Breast epithelium (tissue), 4 donors: ENCODE measurements around the gene IL1R1. TPM values are rescaled to one million over a fixed set of nuclear protein-coding genes. Genes with fewer than 3 reads are reported as not detected.
"Not testable (repeated sequence)": the region's sequence is repeated elsewhere in the genome, so short reads cannot be mapped to it uniquely, and the experiment has no call there.

ENCODE experiments used
- DNase-seq, 2 donors: peaks; one replicate each; pipeline ENCODE4 v3.0.0-alpha.2; 2019; ENCODE audit warnings: low spot score in 2 of 2
- H3K27ac ChIP-seq, 2 donors: fragments of 200-600 bp; sonication (generic) in 1 of 2; one replicate each; pipeline ENCODE4 v1.5.1; 2016 to 2019; ENCODE audit warnings: mild to moderate bottlenecking in 1 of 2
- H3K27me3 ChIP-seq, 2 donors: fragments of 200-600 bp; sonication (generic) in 1 of 2; one replicate each; pipeline versions ENCODE4 v1.5.1 to v1.6.0; 2017 to 2019; ENCODE audit warnings: control low read depth in 1 of 2, mild to moderate bottlenecking in 1 of 2
- H3K36me3 ChIP-seq: fragments of 200-600 bp; one replicate; pipeline ENCODE4 v1.5.1; 2019
- H3K4me1 ChIP-seq, 2 donors: fragments of 200-600 bp; sonication (generic); one replicate each; pipeline ENCODE4 v1.5.1; 2016 to 2019; ENCODE audit warnings: control low read depth in 1 of 2
- H3K4me3 ChIP-seq, 3 donors: fragments of 200-600 bp; sonication (generic); 1 replicate in 2 of 3; 2 replicates in 1 of 3; pipeline ENCODE4 v1.5.1; 2016 to 2019; ENCODE audit warnings: mild to moderate bottlenecking in 3 of 3, moderate library complexity in 2 of 3
- H3K9me3 ChIP-seq, 2 donors: fragments of 200-600 bp; sonication (generic) in 1 of 2; one replicate each; pipeline ENCODE4 v1.5.1; 2016 to 2019; ENCODE audit warnings: control low read depth in 1 of 2
- CTCF ChIP-seq, 3 donors: fragments of 450-650 bp; IDR thresholded peaks; one replicate each; pipeline ENCODE4 v1.5.1; 2016 to 2017; ENCODE audit warnings: antibody characterized with exemption in 3 of 3, mild to moderate bottlenecking in 3 of 3, moderate library complexity in 3 of 3
- POLR2A ChIP-seq: fragments of 450-650 bp; IDR thresholded peaks from one replicate; pipeline ENCODE4 v1.6.1; 2016; ENCODE audit warnings: antibody characterized with exemption, mild to moderate bottlenecking, moderate library complexity
- POLR2AphosphoS5 ChIP-seq, 3 donors: sonication (generic); formaldehyde crosslinking; IDR thresholded peaks; one replicate each; pipeline ENCODE4 v1.6.1; 2017; ENCODE audit warnings: antibody characterized with exemption in 3 of 3
- intact Hi-C: fragments of 100-400 bp; cut with DNase I; formaldehyde crosslinking; loops from one replicate; pipeline ENCODE4 v1.15.1; 2023; ENCODE audit warnings: low total_unique reads
- total RNA-seq, 3 donors: library from RNA; depleted of rRNA; stranded (reverse); fragments of >200 nt; gene quantifications; one replicate each; pipeline ENCODE4 v1.1.0, GENCODE V29; 2016

IL1R1 gene
- total RNA-seq, 3 donors from 2014 or later: 127 to 206 (median 136) TPM

- H3K36me3 ChIP-seq: no peaks in the 10 kb centered on the region
- H3K9me3 ChIP-seq: no peaks in the 10 kb centered on the region
- no peak overlapping the region for H3K4me3 ChIP-seq
- no peak overlapping the region for H3K27ac ChIP-seq
- no peak for TF ChIP-seq CTCF (IDR thresholded peaks at IDR 0.05)
- TF ChIP-seq POLR2AphosphoS5 (IDR thresholded peaks at IDR 0.05): no peak
- no peak for TF ChIP-seq POLR2A
- intact Hi-C loops: no loop called here
- no peaks in the 10 kb centered on the region for H3K27me3 ChIP-seq
- no peak for DNase-seq
- H3K4me1 ChIP-seq: no peaks in the 10 kb centered on the region
These were observed 23.3 kb upstream of the IL1R1 start for GRCh38 chr2:102119255-102119654.

DNA sequence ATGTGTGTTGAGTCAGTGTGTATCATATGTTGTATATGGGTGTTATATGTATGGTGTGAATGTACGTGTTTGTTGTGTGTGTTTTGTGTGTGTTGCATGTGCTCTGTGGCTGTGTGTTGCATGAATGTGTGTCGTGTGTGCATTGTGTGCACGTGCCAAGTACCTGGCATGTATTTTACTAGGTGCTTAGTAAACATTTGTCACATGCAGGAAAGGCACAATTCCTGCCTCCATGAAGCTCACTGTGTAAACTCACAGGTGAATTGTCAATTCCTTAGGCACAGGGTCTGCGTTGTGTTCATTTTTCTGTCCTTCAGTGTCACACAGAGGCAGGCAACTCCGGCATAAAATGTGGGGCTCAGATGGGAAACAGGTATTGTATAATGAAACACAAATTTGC is 22.3 kb upstream of the IL1R1 start:
- TF ChIP-seq POLR2A: no peak
- no peak for TF ChIP-seq POLR2AphosphoS5 (IDR thresholded peaks at IDR 0.05)
- no peak for TF ChIP-seq CTCF (IDR thresholded peaks at IDR 0.05)
- Histone ChIP-seq H3K27ac (peak overlapping the region; percentile 3 to 68), H3K36me3 (no peaks in the 10 kb centered on the region), H3K27me3 (no peaks in the 10 kb centered on the region), H3K4me1 (no peaks in the 10 kb centered on the region), H3K4me3 (no peak overlapping the region), H3K9me3 (no peaks in the 10 kb centered on the region)
- no peak for DNase-seq
- intact Hi-C loops: no loop called here

DNA sequence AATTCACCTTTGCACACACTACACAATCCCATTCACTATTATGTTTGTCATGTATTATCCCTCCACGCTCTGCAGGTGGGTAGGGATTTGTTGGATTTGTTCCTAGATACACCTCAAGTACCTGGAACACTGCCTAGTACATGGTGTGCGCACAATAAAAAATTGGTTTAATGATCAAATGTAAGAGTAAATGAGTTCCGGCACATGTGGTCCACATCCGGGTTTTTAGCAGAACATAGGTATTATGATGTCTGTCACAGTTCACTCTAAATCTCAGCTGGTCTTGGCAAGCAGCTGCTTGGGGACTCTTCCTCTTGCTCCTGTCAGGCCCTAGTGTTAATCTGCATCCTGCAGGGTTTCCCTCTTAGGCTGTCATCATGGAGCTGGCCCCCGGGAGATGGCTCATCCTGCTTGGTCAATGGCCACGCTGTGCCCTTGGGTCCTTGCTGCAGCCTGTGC is 21.8 kb upstream of the IL1R1 start:
- no peaks in the 10 kb centered on the region for H3K36me3 ChIP-seq
- no peaks in the 10 kb centered on the region for H3K4me1 ChIP-seq
- DNase-seq: no peak
- peak overlapping the region; percentile 3 to 68 for H3K27ac ChIP-seq
- intact Hi-C loops: no loop called here
- H3K4me3 ChIP-seq: no peak overlapping the region
- peak in 1 of 3 donors; percentile 16 for TF ChIP-seq POLR2AphosphoS5 (IDR thresholded peaks at IDR 0.05)
- TF ChIP-seq POLR2A: no peak
- no peaks in the 10 kb centered on the region for H3K27me3 ChIP-seq
- H3K9me3 ChIP-seq: no peaks in the 10 kb centered on the region

DNA sequence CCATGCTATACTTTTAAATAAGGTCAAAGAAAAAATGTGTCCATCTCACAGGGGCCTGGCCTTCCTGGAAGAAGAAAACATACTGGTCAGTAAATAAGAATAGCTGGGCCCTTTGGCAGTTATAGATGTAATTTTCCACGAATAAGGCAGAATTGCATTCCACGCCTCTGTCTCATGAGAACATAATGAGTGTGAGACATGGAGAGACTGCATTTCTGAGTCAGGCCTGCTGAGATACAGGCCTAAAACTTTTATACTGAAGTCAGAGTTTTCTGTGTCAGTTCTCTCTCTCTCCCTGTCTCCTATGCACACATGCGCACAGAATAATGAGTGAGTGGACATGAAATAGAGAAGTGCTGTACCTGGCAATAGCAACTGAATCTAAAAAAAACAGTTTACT is 20.4 kb upstream of the IL1R1 start:
- intact Hi-C loops: no loop called here

GRCh38 chr2:102122909-102123308 is 19.6 kb upstream of the IL1R1 start:
- Histone ChIP-seq H3K4me1 (no peaks in the 10 kb centered on the region), H3K4me3 (no peak overlapping the region), H3K9me3 (no peaks in the 10 kb centered on the region), H3K27me3 (no peaks in the 10 kb centered on the region), H3K27ac (peak overlapping the region in 1 of 2 donors; percentile 62), H3K36me3 (no peaks in the 10 kb centered on the region)
- no peak for TF ChIP-seq POLR2A
- no peak for TF ChIP-seq POLR2AphosphoS5 (IDR thresholded peaks at IDR 0.05)
- TF ChIP-seq CTCF (IDR thresholded peaks at IDR 0.05): no peak
- DNase-seq: no peak
- intact Hi-C loops: no loop called here

More for the DNA sequence above, 20.4 kb upstream of the IL1R1 start:
- Histone ChIP-seq H3K36me3 (no peaks in the 10 kb centered on the region), H3K4me3 (no peak overlapping the region), H3K4me1 (no peaks in the 10 kb centered on the region), H3K9me3 (no peaks in the 10 kb centered on the region), H3K27ac (peak overlapping the region; percentile 34 to 62), H3K27me3 (no peaks in the 10 kb centered on the region)
- no peak for TF ChIP-seq POLR2A
- no peak for DNase-seq

DNA sequence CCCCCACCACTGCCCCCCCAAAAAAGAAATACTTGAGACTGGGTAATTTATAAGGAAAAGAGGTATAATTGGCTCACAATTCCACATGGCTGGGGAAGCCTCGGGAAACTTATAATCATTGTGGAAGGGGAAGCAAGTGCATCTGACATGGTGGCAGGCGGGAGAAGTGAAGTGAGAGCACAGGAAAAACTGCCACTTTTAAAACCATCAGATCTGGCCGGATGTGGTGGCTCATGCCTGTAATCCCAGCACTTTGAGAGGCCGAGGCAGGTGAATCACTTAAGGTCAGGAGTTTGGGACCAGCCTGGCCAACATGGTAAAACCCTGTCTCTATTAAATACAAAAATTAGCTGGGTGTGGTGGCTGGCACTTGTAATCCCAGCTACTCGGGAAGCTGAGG is 18.1 kb upstream of the IL1R1 start:
- H3K27me3 ChIP-seq, H3K9me3 ChIP-seq, DNase-seq, H3K4me1 ChIP-seq, intact Hi-C loops, H3K4me3 ChIP-seq, H3K36me3 ChIP-seq: not testable (repeated sequence)
- H3K27ac ChIP-seq: peak overlapping the region in 1 of 2 donors; percentile 13

DNA sequence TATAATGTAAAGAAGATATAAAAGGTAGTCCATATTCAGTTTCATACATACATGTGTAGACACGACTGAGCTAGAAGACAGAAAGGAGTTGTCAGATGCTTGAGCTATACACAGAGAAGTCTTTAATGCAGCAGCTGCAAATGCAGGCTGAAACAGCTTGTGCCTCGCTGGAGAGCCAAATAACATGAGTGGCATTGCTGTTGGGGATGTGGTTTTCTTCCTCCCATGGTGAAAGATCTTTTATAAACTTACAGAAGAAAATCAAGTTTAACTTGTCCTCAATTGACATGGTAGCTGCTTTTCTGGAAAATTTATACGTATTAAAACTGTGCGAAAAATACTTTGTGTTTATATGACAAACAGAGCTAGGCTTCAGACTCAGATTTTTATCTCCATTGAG is 16.4 kb upstream of the IL1R1 start:
- TF ChIP-seq POLR2AphosphoS5 (IDR thresholded peaks at IDR 0.05) (no peak), POLR2A (no peak), CTCF (IDR thresholded peaks at IDR 0.05) (no peak)
- H3K9me3 ChIP-seq: no peaks in the 10 kb centered on the region
- intact Hi-C loops: no loop called here
- H3K36me3 ChIP-seq: no peaks in the 10 kb centered on the region
- no peaks in the 10 kb centered on the region for H3K4me1 ChIP-seq
- H3K27ac ChIP-seq: peak overlapping the region in 1 of 2 donors; percentile 12
- H3K27me3 ChIP-seq: no peaks in the 10 kb centered on the region
- no peak for DNase-seq
- no peak overlapping the region for H3K4me3 ChIP-seq
